ENCODE measurements around the gene LOXL1.
A peak's percentile ranks its signal among the peaks of the same experiment; 100 is the strongest.

The LOXL1 gene

DNA sequence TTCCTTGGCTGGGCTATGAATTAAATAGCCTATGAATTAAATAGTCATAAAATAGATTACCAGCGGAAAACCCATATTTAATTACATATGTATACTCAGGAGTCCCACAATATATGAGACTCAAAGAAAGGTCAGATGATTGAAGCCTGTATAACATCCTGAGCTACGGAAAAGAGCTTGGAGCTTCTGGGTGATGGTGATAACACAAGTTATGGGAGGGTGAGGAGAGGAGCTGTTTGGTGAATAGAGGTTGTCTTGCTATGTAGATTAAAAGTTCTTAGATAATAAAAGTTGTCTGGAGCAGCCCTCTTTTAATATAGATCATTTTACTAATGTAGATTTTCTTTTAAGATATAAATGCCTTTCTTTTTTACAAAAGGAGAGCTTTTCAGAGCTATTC, 70.0 kb downstream of the LOXL1 start:
- peak overlapping the region in 2 of 3 experiments; percentile 8 to 96 for H3K27ac Mint-ChIP-seq
- TF ChIP-seq, protein P1, sequence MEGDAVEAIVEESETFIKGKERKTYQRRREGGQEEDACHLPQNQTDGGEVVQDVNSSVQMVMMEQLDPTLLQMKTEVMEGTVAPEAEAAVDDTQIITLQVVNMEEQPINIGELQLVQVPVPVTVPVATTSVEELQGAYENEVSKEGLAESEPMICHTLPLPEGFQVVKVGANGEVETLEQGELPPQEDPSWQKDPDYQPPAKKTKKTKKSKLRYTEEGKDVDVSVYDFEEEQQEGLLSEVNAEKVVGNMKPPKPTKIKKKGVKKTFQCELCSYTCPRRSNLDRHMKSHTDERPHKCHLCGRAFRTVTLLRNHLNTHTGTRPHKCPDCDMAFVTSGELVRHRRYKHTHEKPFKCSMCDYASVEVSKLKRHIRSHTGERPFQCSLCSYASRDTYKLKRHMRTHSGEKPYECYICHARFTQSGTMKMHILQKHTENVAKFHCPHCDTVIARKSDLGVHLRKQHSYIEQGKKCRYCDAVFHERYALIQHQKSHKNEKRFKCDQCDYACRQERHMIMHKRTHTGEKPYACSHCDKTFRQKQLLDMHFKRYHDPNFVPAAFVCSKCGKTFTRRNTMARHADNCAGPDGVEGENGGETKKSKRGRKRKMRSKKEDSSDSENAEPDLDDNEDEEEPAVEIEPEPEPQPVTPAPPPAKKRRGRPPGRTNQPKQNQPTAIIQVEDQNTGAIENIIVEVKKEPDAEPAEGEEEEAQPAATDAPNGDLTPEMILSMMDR (IDR thresholded peaks at IDR 0.05; ENCODE audit: unreplicated experiment in 3 of 3): no peak
- H3K27me3 Mint-ChIP-seq (ENCODE audit: low read depth): no peaks in the 10 kb centered on the region
- peak overlapping the region; percentile 91 to 97 (median 92) for H3K4me3 Mint-ChIP-seq
- no peaks in the 10 kb centered on the region for H3K9me3 Mint-ChIP-seq
- H3K36me3 Mint-ChIP-seq (ENCODE audit: low read depth): peaks cover 8% of the 10 kb centered on the region
- peaks cover 41% of the 10 kb centered on the region for H3K4me1 Mint-ChIP-seq

DNA sequence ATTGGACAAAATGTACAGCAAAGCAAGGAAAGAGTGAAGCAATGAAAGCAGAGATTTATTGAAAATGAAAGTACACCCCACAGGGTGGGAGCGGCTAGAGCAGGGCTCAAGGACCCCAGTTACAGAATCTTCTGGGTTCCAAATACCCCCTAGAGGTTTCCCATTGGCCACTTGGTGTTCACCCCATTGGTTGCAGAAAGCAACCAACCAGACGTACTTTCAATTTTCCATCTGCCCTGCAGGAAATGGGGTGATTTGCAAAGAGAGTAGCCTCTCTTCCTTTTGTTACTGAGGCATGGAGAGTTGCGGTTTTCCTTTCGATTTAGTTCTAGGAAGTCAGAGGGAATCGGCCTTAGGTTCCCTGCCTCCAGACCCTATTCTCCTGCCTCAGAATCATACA, 70.7 kb downstream of the LOXL1 start:
- TF ChIP-seq, protein P1 (IDR thresholded peaks at IDR 0.05; ENCODE audit: unreplicated experiment in 3 of 3): no peak
- no peaks in the 10 kb centered on the region for H3K27me3 Mint-ChIP-seq (ENCODE audit: low read depth)
- H3K4me1 Mint-ChIP-seq: peaks cover 39% of the 10 kb centered on the region
- H3K36me3 Mint-ChIP-seq (ENCODE audit: low read depth): peaks cover 8% of the 10 kb centered on the region
- peak overlapping the region in 2 of 3 experiments; percentile 8 to 13 for H3K27ac Mint-ChIP-seq
- H3K4me3 Mint-ChIP-seq: peak overlapping the region; percentile 43 to 92 (median 67)
- H3K9me3 Mint-ChIP-seq: no peaks in the 10 kb centered on the region

DNA sequence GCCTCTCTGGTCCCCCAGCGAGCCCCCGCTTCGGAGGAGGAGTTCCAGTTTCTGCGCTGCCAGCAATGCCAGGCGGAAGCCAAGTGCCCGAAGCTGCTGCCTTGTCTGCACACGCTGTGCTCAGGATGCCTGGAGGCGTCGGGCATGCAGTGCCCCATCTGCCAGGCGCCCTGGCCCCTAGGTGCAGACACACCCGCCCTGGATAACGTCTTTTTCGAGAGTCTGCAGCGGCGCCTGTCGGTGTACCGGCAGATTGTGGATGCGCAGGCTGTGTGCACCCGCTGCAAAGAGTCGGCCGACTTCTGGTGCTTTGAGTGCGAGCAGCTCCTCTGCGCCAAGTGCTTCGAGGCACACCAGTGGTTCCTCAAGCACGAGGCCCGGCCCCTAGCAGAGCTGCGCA, 71.7 kb downstream of the LOXL1 start:
- Mint-ChIP-seq H3K27ac (no peak overlapping the region), H3K4me1 (peaks cover 32% of the 10 kb centered on the region)

More for the DNA sequence above, 71.7 kb downstream of the LOXL1 start:
- TF ChIP-seq, protein P1 (IDR thresholded peaks at IDR 0.05; ENCODE audit: unreplicated experiment in 3 of 3): no peak
- H3K27me3 Mint-ChIP-seq (ENCODE audit: low read depth): no peaks in the 10 kb centered on the region
- H3K4me3 Mint-ChIP-seq: no peak overlapping the region
- peaks cover 13% of the 10 kb centered on the region for H3K36me3 Mint-ChIP-seq (ENCODE audit: low read depth)
- H3K9me3 Mint-ChIP-seq: no peaks in the 10 kb centered on the region
